RPMI8226 (cell line): Measurements from ENCODE around the gene SCPEP1.
"Not testable (repeated sequence)": the region's sequence is repeated elsewhere in the genome, so short reads cannot be mapped to it uniquely, and the experiment has no call there.

Experiments
- DNase-seq: peaks from one replicate; pipeline ENCODE4 v3.0.0-alpha.2; 2015

The SCPEP1 gene

GRCh38 chr17:56977673-56978395, at the start of gene SCPEP1:
SCPEP1 (plus strand) TSS chr17:56978131; CDS start chr17:56978160, 29 bp downstream.
- peak; percentile 90 for DNase-seq

DNA sequence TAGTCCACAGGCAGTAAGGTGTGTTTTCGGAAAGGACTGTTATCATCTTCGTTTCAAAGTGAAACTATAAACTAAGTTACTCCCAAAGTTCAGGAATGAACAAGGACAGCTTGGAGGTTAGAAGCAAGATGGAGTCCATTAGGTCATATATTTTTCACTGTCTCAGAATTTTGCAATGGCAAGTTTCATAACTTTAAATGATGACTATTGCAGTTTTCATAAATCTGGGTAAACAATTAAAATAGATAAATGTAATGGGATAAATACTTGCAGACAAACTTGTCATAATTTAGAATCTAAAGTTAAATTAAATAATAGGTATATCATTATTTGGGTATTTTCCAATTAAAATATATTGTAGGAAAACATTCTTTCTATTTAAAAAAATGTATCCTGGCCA, 49.3 kb upstream of the SCPEP1 start:
- DNase-seq = no peak

GRCh38 chr17:56929362-56929969, 48.5 kb upstream of the SCPEP1 start:
- no peak for DNase-seq

DNA sequence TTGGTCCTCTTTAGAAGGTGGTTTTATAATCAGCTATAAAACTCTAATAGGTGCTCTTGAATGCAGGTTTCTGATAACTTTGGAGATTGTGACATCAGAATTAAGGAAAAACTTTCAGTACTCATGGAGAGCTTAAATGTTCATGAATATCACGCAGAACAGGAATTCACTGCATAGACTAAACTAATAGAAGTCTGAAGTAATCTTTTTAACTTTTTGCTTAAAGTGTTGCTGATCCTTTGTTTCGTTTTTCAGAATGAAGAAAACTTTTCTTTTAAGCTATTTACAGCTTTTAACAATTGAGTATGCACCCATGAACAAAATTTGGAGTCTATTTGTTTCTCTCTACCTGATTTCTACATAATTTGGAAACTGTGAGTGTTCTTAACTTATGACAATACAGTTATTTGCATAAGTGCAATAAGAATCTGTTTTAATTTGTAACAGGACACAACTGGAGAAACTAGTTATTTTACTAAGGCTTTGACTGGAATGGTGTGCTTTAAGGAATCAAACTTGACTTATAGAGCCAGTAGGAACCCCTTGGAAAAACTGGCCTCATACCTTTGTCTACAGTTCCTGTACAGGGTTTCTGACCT, 47.1 kb upstream of the SCPEP1 start:
- no peak for DNase-seq

GRCh38 chr17:56933151-56933745, 44.7 kb upstream of the SCPEP1 start:
- DNase-seq = no peak

- no peak for DNase-seq
These were observed 44.1 kb upstream of the SCPEP1 start for GRCh38 chr17:56933868-56934267.

DNA sequence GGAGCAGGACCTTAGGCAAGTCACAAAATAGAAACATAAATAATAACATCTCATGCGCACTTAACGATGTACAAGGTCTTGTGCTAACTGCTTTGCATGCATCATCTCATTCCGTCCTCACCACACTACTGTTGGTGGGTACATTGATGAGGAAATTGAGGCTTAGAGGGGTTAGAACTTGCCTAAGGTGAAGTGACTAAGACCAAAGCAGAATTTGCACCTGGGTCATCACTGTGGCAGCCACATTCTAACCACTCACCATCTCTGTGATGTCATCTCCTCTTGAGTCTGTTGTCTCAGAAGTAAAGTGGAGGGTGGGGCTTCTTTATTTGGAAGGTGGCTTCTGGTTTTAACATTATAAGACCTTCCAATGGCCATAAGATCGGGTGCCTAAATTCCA, 43.7 kb upstream of the SCPEP1 start:
- DNase-seq = no peak

DNA sequence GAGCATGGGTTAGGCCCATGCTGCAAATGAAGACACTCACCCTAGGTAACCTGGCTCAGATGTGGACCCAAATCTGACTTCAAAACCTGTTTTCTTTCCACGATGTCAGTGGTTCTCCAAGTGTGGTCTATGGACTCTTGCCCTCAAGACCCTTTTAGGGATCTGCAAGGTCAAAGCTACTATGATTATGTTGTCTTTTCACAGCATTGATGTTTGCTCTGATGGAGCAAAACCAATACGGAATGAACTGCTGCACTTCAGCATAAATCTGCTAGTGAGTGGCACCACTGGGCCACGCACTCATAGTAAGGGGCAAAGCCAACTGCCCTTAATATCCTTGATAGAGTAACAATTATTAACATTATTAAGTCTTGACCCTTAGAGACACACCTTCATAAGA, 42.5 kb upstream of the SCPEP1 start:
- no peak for DNase-seq

GRCh38 chr17:56936697-56937322, 41.1 kb upstream of the SCPEP1 start:
- DNase-seq = no peak

- no peak for DNase-seq
These were observed 40.2 kb upstream of the SCPEP1 start for GRCh38 chr17:56937687-56938086.

GRCh38 chr17:56938206-56938605, 39.7 kb upstream of the SCPEP1 start:
- DNase-seq = not testable (repeated sequence)

DNA sequence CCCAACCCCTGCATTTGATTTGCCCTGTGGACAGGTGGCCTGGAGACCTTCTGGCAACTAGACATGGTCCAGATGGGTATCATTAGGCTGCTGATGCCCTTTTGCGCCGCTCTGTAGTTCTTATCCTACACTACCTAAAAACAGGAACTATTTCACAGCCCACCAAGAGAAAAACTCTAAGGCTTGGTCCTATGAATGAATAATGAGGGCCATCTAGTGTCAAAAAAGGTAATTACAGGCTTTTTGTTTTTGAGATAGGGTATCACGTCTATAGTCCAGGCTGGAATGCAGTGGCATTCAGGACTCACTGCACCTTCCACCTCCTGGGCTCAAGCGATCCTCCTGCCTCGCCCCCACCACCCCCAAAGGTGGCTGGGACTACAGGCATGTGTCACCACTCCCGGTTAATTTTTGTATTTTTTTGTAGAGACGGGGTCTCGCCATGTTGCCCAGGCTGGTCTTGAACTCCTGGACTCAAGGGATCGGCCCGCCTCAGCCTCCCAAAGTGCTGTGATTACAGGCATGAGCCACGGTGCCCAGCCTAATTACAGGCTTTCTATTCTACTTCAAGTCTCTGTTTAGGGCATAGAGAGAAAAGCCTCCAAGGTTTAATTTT, 38.0 kb upstream of the SCPEP1 start:
- peak; percentile 75 for DNase-seq

- DNase-seq = no peak
These were observed 34.3 kb upstream of the SCPEP1 start for GRCh38 chr17:56943505-56944125.

DNA sequence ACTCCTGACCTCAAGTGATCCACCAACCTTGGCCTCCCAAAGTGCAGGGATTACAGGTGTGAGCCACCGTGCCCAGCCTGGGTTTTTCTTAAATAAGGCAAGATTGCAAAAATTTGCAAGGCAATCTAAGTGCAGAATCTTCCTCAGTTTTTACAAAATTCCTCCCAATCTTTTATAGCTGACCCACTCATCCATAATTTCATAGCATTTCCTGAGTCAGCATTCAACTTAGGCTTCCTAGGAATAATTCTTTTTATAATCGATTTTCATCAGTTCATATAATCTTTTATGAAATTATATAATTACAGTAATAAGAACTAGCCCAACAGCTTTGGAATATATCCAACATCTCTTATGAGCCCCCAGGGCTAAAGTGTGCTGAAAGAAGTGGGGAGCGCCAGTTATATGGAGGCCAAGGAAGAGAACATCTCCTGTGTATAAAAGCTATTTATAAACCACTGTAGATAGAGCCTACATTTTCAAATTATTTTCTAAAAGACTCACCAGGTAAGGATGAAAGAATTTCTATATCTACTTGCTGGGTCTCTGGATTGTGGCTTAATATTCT, 31.9 kb upstream of the SCPEP1 start:
- DNase-seq = no peak

DNA sequence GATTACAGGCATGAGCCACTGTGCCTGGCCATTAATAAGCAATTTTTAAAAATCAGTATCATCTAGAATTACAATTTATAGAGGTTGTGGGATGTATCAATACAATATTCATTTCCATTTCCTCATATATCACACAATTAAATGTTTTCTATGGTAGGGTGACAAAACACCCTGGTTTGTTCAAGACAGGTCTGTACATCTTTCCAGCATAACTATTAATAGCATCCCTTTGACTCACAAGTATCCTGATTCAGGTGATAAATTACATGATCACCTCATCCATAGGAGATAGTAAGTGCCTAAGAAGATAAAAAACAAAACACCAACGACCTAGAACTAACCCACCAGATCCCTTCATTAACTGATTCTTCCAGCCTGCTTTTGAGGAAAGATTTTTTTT, 30.2 kb upstream of the SCPEP1 start:
- DNase-seq = no peak

GRCh38 chr17:56948491-56948890, 29.4 kb upstream of the SCPEP1 start:
- no peak for DNase-seq

DNA sequence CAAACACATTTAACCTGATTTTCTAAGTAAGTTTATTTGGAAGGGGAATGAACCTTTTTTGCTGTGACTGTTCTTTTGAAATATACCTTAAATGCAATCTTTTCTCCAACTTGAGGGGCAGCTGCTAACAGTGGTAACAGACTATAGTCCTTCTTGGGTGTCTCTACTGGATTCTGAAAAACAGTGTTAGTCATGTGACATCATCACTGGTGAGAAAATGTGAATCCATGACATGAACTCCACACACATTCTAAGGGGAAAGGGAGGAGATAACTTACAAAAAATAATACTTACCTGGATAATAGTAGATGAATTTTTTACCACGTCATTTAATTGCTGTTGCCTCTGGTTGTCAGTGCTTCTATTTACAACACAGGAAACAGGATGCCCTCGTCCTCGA, 28.3 kb upstream of the SCPEP1 start:
- no peak for DNase-seq

DNA sequence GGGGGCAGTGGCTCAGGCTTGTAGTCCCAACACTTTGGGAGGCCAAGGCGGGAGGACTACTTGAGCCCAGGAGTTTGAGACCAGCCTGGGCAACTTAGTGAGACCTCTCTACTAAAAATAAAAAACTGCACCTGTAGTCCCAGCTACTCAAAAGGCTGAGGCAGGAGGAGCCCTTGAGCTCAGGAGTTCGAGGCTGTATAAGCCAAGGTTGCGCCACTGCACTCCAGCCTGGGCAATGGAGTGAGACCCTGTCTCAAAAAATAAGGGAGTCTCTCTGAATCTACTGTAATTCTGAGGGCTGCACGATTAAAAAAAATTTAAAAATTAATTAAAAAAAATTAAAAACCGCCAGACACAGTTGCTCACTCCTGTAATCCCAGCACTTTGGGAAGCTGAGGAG, 20.9 kb upstream of the SCPEP1 start:
- DNase-seq = no peak

GRCh38 chr17:56960596-56961538, 17.1 kb upstream of the SCPEP1 start, which contains the start of gene COIL:
COIL (minus strand) TSS chr17:56961050; CDS start chr17:56961019, 31 bp downstream.
- peak; percentile 95 for DNase-seq

GRCh38 chr17:56965241-56965640, 12.7 kb upstream of the SCPEP1 start:
- DNase-seq = not testable (repeated sequence)

DNA sequence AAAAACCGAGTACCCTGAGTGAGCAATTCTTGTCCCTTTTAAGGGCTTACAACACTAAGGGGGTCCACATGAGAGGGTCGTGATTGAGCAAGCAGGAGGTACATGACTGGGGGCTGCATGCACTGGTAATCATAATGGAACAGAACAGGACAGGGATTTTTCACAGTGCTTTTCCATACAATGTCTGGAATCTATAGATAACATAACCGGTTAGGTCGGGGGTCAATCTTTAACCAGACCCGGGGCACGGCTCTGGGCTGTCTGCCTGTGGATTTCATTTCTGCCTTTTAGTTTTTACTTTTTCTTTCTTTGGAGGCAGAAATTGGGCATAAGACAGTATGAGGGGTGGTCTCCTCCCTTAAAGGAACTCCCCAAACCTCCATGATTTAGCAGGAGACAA, 12.2 kb upstream of the SCPEP1 start:
- DNase-seq = not testable (repeated sequence)
